GM12878 (cell line): ENCODE measurements around the gene GAL3ST2.

ENCODE experiments used
- CEBPZ ChIP-seq: fragments of 150-350 bp; IDR thresholded peaks from 2 replicates; pipeline ENCODE4 v1.6.1; 2016; ENCODE audit warnings: low read depth, low read length
- CREM ChIP-seq: IDR thresholded peaks from 2 replicates; pipeline ENCODE4 v1.6.1; 2014; ENCODE audit warnings: antibody characterized with exemption, low read depth
- CTCF ChIP-seq, 3 experiments: IDR thresholded peaks in 2 of 3; conservative IDR thresholded peaks in 1 of 3; 2 replicates each; pipeline ENCODE4 v1.5.1; 2011; ENCODE audit warnings: low read depth in 3 of 3, low read length in 3 of 3, mild to moderate bottlenecking in 3 of 3, control low read depth in 2 of 3, moderate library complexity in 2 of 3, inconsistent platforms in 1 of 3, mixed read lengths in 1 of 3; ENCODE audit not compliant: control insufficient read depth in 2 of 3, insufficient read depth in 1 of 3; ENCODE audit errors: extremely low read depth in 1 of 3
- YY1 ChIP-seq: IDR thresholded peaks from 2 replicates; pipeline ENCODE4 v1.6.1; 2011; ENCODE audit warnings: low read depth, mild to moderate bottlenecking, low read length
- TF ChIP-seq, protein P1 (sequence below): IDR thresholded peaks from 2 replicates; pipeline ENCODE4 v1.6.1; 2012; ENCODE audit warnings: improper control_type of control experiment, low read depth, low read length; ENCODE audit not compliant: insufficient replicate concordance
- TF ChIP-seq, protein P2 (sequence below): fragments of 450-650 bp; IDR thresholded peaks from 2 replicates; pipeline ENCODE4 v1.6.1; 2016; ENCODE audit warnings: mild to moderate bottlenecking, moderate library complexity, borderline replicate concordance

DNA sequence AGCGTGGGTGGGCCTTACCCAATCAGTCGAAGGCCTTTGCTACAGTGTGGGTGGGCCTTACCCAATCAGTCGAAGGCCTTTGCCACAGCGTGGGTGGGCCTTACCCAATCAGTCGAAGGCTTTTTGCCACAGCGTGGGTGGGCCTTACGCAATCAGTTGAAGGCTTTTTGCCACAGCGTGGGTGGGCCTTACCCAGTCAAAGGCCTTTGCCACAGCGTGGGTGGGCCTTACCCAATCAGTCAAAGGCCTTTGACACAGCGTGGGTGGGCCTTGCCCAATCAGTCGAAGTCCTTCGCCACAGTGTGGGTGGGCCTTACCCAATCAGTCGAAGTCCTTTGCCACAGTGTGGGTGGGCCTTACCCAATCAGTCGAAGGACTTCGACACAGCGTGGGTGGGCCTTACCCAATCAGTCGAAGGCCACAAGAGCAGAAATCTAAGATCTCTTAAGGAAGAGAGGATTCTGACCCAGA lies 16.3 kb upstream of the GAL3ST2 start:
- TF ChIP-seq, protein P1, sequence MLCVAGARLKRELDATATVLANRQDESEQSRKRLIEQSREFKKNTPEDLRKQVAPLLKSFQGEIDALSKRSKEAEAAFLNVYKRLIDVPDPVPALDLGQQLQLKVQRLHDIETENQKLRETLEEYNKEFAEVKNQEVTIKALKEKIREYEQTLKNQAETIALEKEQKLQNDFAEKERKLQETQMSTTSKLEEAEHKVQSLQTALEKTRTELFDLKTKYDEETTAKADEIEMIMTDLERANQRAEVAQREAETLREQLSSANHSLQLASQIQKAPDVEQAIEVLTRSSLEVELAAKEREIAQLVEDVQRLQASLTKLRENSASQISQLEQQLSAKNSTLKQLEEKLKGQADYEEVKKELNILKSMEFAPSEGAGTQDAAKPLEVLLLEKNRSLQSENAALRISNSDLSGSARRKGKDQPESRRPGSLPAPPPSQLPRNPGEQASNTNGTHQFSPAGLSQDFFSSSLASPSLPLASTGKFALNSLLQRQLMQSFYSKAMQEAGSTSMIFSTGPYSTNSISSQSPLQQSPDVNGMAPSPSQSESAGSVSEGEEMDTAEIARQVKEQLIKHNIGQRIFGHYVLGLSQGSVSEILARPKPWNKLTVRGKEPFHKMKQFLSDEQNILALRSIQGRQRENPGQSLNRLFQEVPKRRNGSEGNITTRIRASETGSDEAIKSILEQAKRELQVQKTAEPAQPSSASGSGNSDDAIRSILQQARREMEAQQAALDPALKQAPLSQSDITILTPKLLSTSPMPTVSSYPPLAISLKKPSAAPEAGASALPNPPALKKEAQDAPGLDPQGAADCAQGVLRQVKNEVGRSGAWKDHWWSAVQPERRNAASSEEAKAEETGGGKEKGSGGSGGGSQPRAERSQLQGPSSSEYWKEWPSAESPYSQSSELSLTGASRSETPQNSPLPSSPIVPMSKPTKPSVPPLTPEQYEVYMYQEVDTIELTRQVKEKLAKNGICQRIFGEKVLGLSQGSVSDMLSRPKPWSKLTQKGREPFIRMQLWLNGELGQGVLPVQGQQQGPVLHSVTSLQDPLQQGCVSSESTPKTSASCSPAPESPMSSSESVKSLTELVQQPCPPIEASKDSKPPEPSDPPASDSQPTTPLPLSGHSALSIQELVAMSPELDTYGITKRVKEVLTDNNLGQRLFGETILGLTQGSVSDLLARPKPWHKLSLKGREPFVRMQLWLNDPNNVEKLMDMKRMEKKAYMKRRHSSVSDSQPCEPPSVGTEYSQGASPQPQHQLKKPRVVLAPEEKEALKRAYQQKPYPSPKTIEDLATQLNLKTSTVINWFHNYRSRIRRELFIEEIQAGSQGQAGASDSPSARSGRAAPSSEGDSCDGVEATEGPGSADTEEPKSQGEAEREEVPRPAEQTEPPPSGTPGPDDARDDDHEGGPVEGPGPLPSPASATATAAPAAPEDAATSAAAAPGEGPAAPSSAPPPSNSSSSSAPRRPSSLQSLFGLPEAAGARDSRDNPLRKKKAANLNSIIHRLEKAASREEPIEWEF = no peak
- no peak for TF ChIP-seq CTCF (IDR thresholded peaks at IDR 0.05 in 2 of 3, conservative IDR thresholded peaks at IDR 0.05 in 1 of 3; ENCODE audit: control insufficient read depth in 2 of 3, extremely low read depth in 1 of 3, insufficient read depth in 1 of 3, low read depth in 3 of 3, low read length in 3 of 3)
- no peak for TF ChIP-seq CEBPZ
- TF ChIP-seq YY1 = no peak
- TF ChIP-seq, protein P2, sequence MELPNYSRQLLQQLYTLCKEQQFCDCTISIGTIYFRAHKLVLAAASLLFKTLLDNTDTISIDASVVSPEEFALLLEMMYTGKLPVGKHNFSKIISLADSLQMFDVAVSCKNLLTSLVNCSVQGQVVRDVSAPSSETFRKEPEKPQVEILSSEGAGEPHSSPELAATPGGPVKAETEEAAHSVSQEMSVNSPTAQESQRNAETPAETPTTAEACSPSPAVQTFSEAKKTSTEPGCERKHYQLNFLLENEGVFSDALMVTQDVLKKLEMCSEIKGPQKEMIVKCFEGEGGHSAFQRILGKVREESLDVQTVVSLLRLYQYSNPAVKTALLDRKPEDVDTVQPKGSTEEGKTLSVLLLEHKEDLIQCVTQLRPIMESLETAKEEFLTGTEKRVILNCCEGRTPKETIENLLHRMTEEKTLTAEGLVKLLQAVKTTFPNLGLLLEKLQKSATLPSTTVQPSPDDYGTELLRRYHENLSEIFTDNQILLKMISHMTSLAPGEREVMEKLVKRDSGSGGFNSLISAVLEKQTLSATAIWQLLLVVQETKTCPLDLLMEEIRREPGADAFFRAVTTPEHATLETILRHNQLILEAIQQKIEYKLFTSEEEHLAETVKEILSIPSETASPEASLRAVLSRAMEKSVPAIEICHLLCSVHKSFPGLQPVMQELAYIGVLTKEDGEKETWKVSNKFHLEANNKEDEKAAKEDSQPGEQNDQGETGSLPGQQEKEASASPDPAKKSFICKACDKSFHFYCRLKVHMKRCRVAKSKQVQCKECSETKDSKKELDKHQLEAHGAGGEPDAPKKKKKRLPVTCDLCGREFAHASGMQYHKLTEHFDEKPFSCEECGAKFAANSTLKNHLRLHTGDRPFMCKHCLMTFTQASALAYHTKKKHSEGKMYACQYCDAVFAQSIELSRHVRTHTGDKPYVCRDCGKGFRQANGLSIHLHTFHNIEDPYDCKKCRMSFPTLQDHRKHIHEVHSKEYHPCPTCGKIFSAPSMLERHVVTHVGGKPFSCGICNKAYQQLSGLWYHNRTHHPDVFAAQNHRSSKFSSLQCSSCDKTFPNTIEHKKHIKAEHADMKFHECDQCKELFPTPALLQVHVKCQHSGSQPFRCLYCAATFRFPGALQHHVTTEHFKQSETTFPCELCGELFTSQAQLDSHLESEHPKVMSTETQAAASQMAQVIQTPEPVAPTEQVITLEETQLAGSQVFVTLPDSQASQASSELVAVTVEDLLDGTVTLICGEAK = no peak
- TF ChIP-seq CREM = no peak
